Measurements from ENCODE around the gene DIAPH2.
"Not testable (repeated sequence)": the region's sequence is repeated elsewhere in the genome, so short reads cannot be mapped to it uniquely, and the experiment has no call there.

The DIAPH2 gene

GRCh38 chrX:96684339-96685209, at the start of gene DIAPH2:
Gene DIAPH2, plus strand, starts transcription at chrX:96684842.
- peak; percentile 74 for DNase-seq (ENCODE audit: low spot score)

- DNase-seq (ENCODE audit: low spot score), result no peak
Observed at GRCh38 chrX:96650023-96650422, 34.6 kb upstream of the DIAPH2 start.

- DNase-seq (ENCODE audit: low spot score), result no peak
Observed at GRCh38 chrX:96655947-96656623, 28.6 kb upstream of the DIAPH2 start.

- peak; percentile 43 for DNase-seq (ENCODE audit: low spot score)
Observed at GRCh38 chrX:96682516-96682915, 2.1 kb upstream of the DIAPH2 start.

GRCh38 chrX:96683997-96684338, 674 bp upstream of the DIAPH2 start:
- DNase-seq (ENCODE audit: low spot score), result no peak

- peak; percentile 34 for DNase-seq (ENCODE audit: low spot score)
Observed at GRCh38 chrX:96685210-96686099, 813 bp downstream of the DIAPH2 start.

GRCh38 chrX:96687776-96688175, 3.1 kb downstream of the DIAPH2 start:
- DNase-seq (ENCODE audit: low spot score), result no peak

- DNase-seq (ENCODE audit: low spot score), result no peak
Observed at GRCh38 chrX:96688789-96689188, 4.1 kb downstream of the DIAPH2 start.

GRCh38 chrX:96689991-96690390, 5.3 kb downstream of the DIAPH2 start:
- DNase-seq (ENCODE audit: low spot score), result no peak

GRCh38 chrX:96692454-96692853, 7.8 kb downstream of the DIAPH2 start:
- DNase-seq (ENCODE audit: low spot score), result no peak

GRCh38 chrX:96692890-96693289, 8.2 kb downstream of the DIAPH2 start:
- DNase-seq (ENCODE audit: low spot score), result no peak

GRCh38 chrX:96693407-96693806, 8.8 kb downstream of the DIAPH2 start:
- no peak for DNase-seq (ENCODE audit: low spot score)

- DNase-seq (ENCODE audit: low spot score), result no peak
Observed at GRCh38 chrX:96696462-96696861, 11.8 kb downstream of the DIAPH2 start.

GRCh38 chrX:96700625-96701024, 16.0 kb downstream of the DIAPH2 start:
- DNase-seq (ENCODE audit: low spot score), result no peak

- no peak for DNase-seq (ENCODE audit: low spot score)
Observed at GRCh38 chrX:96703379-96703778, 18.7 kb downstream of the DIAPH2 start.

GRCh38 chrX:96703816-96704215, 19.2 kb downstream of the DIAPH2 start:
- DNase-seq (ENCODE audit: low spot score), result no peak

GRCh38 chrX:96704629-96705028, 20.0 kb downstream of the DIAPH2 start:
- no peak for DNase-seq (ENCODE audit: low spot score)

GRCh38 chrX:96705905-96706304, 21.3 kb downstream of the DIAPH2 start:
- DNase-seq (ENCODE audit: low spot score), result no peak

- DNase-seq (ENCODE audit: low spot score), result no peak
Observed at GRCh38 chrX:96707804-96708203, 23.2 kb downstream of the DIAPH2 start.

- no peak for DNase-seq (ENCODE audit: low spot score)
Observed at GRCh38 chrX:96710031-96710430, 25.4 kb downstream of the DIAPH2 start.

- no peak for DNase-seq (ENCODE audit: low spot score)
Observed at GRCh38 chrX:96713303-96713702, 28.7 kb downstream of the DIAPH2 start.

GRCh38 chrX:96714393-96714792, 29.8 kb downstream of the DIAPH2 start:
- DNase-seq (ENCODE audit: low spot score), result not testable (repeated sequence)

- no peak for DNase-seq (ENCODE audit: low spot score)
Observed at GRCh38 chrX:96715481-96715880, 30.8 kb downstream of the DIAPH2 start.
